ENCODE measurements around the gene SAPCD1.

DNA sequence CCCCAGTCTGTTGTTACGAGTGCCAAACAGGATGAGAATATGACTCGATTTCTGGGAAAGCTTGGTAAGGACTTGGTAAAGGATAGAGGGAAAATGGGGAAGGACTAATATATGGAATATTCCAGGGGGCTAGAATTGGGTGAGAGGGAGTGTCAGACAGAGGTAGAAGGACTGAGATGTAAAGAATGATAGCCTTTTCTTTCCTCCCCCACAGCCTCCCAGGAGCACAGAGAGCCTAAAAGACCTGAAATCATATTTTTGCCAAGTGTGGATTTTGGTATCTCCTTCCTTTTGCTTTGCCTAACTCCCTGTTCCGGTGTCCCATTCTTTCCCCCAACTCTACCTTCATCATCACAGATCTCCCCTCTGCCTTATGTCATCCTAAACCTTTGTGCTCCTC, 19.6 kb upstream of the SAPCD1 start:
- TF ChIP-seq, protein P1, sequence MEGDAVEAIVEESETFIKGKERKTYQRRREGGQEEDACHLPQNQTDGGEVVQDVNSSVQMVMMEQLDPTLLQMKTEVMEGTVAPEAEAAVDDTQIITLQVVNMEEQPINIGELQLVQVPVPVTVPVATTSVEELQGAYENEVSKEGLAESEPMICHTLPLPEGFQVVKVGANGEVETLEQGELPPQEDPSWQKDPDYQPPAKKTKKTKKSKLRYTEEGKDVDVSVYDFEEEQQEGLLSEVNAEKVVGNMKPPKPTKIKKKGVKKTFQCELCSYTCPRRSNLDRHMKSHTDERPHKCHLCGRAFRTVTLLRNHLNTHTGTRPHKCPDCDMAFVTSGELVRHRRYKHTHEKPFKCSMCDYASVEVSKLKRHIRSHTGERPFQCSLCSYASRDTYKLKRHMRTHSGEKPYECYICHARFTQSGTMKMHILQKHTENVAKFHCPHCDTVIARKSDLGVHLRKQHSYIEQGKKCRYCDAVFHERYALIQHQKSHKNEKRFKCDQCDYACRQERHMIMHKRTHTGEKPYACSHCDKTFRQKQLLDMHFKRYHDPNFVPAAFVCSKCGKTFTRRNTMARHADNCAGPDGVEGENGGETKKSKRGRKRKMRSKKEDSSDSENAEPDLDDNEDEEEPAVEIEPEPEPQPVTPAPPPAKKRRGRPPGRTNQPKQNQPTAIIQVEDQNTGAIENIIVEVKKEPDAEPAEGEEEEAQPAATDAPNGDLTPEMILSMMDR (IDR thresholded peaks at IDR 0.05), result no peak
- TF ChIP-seq EP300 (IDR thresholded peaks at IDR 0.05) (no peak), POLR2A (IDR thresholded peaks at IDR 0.05) (no peak)
